Hindlimb muscle (tissue), 1 donor: ENCODE data around the gene ITFG1. TPM values are rescaled to one million over a fixed set of nuclear protein-coding genes. Genes with fewer than 3 reads are reported as not detected.
"Not testable (repeated sequence)": the region's sequence is repeated elsewhere in the genome, so short reads cannot be mapped to it uniquely, and the experiment has no call there.

Experiments
- DNase-seq: peaks from one replicate; pipeline ENCODE4 v3.0.0-alpha.2; 2013
- polyA plus RNA-seq: library from polyadenylated mRNA; unstranded; fragments of 120-200 nt; gene quantifications from one replicate; pipeline ENCODE4 v1.2.1, GENCODE V29; 2013; ENCODE audit not compliant: insufficient read length

ITFG1 gene
- polyA plus RNA-seq, 1 donor: 72.4 TPM

- no peak for DNase-seq
Measured at GRCh38 chr16:47408491-47408890, 52.4 kb downstream of the ITFG1 start.

GRCh38 chr16:47395733-47396498 is 64.9 kb downstream of the ITFG1 start:
- no peak for DNase-seq

- DNase-seq: no peak
Measured at GRCh38 chr16:47392081-47392480, 68.8 kb downstream of the ITFG1 start.

DNA sequence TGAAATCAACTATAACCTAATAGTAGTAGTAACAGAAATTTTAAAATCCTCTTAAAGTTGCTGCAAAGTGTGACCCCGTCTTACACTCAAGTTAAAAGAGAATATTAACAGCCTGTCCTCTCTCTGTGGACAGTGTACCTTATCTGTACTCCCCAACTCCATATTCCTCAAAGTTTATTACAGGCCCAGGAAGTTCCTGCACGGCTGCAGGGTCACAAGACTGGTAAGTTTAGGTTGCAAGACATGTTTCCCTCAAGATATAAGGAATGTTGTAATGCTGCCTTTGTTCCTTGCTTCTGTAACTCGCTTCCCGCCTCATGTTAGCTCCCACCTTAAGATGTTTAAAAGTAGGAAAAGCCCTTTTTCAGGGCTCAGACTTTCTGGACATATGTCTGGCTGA is 72.2 kb downstream of the ITFG1 start:
- no peak for DNase-seq

DNA sequence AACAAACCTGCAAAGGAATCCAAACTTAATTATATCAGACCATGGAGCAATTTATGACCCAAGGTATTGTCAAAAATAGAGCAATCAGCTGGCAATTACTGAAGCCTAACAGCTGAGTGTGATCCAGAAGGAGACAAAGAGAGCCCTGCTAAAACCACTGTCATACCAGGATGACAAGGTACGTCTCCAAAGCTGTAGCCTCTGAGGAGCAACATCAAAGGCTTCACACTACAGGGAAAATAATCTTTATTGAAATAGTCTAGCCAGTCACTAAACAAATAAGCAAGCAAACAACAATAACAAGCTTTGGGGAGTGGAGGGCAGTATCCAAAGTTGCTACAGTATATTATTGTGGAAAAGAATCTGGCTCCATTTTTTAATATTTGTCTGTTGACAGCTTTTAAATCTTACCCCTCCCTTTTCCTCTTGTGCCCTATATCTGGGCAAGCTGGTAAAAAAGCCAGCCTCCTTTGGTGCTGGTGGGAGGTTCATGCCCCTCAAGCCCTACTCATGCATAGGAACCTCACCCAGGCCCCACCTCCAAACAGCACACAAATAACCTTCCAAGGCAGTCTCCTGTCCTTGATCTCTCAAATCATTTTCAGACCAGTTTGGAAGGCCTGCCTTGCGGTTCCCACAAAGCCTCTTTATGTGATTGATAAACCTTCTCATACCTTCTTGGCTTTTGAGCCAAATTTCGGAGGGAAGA is 73.7 kb downstream of the ITFG1 start:
- DNase-seq: no peak

DNA sequence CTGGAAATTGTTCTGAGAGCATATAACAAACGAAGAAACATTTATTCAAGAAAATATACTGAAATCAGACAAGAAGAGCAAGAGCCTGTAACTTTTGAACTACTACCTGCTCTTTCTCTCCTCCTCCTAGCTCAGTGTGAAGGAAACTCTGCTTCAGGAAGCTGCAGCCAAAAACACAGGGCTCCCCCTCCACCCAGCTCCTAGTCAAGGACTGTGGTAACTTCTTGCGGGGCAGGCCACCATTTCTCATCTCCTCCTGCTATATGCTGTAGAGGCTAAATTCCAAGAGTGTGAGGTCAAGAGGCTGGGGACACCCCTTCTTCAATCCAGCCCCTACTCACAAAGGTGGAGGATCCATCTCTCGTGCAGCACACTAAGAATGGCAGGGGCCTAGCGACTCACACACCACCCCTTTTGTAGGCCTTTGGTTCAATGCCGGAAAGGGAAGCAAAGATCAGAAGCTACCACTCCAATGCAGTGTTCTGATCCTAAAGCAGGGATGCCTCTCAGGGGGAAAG is 74.6 kb downstream of the ITFG1 start:
- no peak for DNase-seq

GRCh38 chr16:47382362-47382761 is 78.5 kb downstream of the ITFG1 start:
- no peak for DNase-seq

- DNase-seq: no peak
Measured at GRCh38 chr16:47377154-47377553, 83.7 kb downstream of the ITFG1 start.

- DNase-seq: no peak
Measured at GRCh38 chr16:47375423-47375822, 85.4 kb downstream of the ITFG1 start.

DNA sequence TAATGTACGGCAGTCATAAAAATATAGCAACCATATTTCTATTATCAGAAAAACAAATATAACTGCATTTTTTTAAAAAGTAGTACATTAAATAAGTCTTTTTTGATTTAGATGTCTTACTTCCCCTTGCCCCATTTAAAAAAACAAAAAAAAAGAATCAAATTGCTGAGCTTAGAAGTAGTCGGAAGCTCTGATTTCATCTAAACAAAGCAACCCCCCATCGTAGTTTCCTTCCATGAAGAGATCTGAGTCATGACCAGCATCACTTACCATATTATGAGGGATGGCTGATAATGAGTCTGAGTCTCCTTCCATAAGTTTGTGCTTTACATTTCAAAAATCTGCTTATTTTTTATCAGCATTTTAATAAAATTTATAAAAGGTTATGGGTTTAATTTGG is 86.2 kb downstream of the ITFG1 start:
- no peak for DNase-seq

GRCh38 chr16:47371271-47372014 is 89.4 kb downstream of the ITFG1 start:
- DNase-seq: no peak

GRCh38 chr16:47370536-47370935 is 90.3 kb downstream of the ITFG1 start:
- DNase-seq: no peak

DNA sequence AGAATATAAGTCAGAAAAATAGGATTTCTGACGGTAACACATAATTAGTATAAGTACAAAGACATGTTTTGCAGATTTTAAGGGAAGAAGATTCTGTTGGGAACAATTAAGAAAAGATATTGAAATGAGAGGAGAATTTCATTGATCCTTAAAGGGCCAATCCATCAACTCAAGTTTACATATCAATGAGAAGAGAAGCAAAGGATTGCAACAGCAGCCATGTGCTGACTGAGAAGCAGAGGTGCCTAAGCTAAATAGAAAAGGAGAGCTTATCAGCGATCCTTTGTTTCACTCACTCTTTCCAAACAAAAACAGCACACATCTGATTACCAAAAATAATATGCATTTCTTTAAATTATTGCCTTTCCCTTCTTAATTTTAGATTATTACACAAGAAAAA is 94.6 kb downstream of the ITFG1 start:
- DNase-seq: no peak

DNA sequence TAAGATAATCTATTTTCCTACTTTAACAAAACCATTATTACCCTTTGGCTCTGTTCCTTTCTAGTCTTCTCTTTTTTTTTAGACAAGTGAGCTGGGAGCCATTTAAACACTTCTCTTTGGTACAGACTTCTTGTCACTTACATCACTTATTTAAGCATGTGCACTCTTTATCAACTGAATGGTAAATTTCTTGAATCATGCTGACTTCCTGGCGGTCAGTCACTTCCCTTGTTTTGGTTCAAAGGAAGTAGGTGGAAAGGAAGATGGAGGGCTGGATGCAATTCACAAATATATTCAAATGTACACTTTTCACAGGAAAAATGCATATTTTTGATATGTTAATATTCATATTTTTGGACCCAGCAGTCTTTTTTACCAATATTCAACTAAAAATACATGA is 97.1 kb downstream of the ITFG1 start:
- DNase-seq: no peak

GRCh38 chr16:47359478-47359877 is 101.4 kb downstream of the ITFG1 start:
- DNase-seq: no peak

DNA sequence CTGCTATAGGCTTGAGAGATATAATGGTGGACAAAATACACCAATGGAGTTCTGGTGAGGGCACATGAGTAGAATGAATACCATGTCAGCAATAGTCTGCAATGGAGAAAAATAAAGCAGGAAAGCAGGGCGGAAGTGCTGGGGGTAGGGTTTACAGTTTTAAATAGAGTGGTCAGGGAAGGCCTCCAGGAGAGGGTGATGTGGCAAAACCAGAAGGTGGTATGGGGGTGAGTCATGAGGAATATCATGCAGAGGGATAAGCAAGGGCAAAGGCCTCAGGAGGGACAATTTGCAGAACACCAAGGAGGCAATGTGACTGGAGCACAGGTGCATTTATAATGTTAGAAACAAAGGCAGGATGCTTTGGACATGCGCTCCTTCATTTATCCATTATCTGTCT is 102.0 kb downstream of the ITFG1 start:
- DNase-seq: no peak

DNA sequence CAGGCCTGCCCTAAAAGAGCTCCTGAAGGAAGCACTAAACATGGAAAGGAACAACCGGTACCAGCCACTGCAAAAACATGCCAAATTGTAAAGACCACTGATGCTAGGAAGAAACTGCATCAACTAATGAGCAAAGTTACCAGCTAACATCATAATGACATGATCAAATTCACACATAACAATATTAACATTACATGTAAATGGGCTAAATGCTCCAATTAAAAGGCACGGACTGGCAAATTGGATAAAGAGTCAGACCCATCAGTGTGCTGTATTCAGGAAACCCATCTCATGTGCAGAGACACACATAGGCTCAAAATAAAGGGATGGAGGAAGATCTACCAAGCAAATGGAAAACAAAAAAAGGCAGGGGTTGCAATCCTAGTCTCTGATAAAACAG is 111.8 kb downstream of the ITFG1 start:
- not testable (repeated sequence) for DNase-seq

GRCh38 chr16:47347021-47347696 is 113.7 kb downstream of the ITFG1 start:
- not testable (repeated sequence) for DNase-seq

GRCh38 chr16:47342055-47342454 is 118.8 kb downstream of the ITFG1 start:
- no peak for DNase-seq

- not testable (repeated sequence) for DNase-seq
Measured at GRCh38 chr16:47330562-47330961, 130.3 kb downstream of the ITFG1 start.

GRCh38 chr16:47324309-47324708 is 136.6 kb downstream of the ITFG1 start:
- DNase-seq: not testable (repeated sequence)

GRCh38 chr16:47323241-47323640 is 137.6 kb downstream of the ITFG1 start:
- DNase-seq: no peak
